Cardiac muscle cell (in vitro differentiated cells and primary cell): ENCODE measurements around the gene EEF1B2. TPM values are rescaled to one million over a fixed set of nuclear protein-coding genes. Genes with fewer than 3 reads are reported as not detected.
A peak's percentile ranks its signal among the peaks of the same experiment; 100 is the strongest.

Source experiments
- DNase-seq, 2 donors: peaks; one replicate each; pipeline versions ENCODE4 v3.0.0 to v3.0.0-alpha.2; 2010 to 2017; ENCODE audit warnings: low read depth in 1 of 2, low spot score in 1 of 2
- H3K27ac ChIP-seq: fragments of 200-600 bp; sonication (generic); 2 replicates; pipeline ENCODE4 v1.5.1; 2016
- H3K27me3 ChIP-seq: fragments of 200-600 bp; sonication (generic); 2 replicates; pipeline ENCODE4 v1.6.0; 2016; ENCODE audit warnings: control low read depth
- H3K36me3 ChIP-seq: fragments of 200-600 bp; sonication (generic); 2 replicates; pipeline ENCODE4 v1.5.1; 2016; ENCODE audit warnings: control low read depth
- H3K4me1 ChIP-seq: fragments of 200-600 bp; sonication (generic); 2 replicates; pipeline ENCODE4 v1.8.1; 2017; ENCODE audit warnings: low read depth, mild to moderate bottlenecking, mixed run types
- H3K4me3 ChIP-seq: fragments of 200-600 bp; sonication (generic); 2 replicates; pipeline ENCODE4 v1.5.1; 2016; ENCODE audit warnings: mild to moderate bottlenecking
- H3K9me3 ChIP-seq: fragments of 200-600 bp; sonication (generic); 2 replicates; pipeline ENCODE4 v1.5.1; 2017; ENCODE audit warnings: low read depth, mild to moderate bottlenecking, control low read depth
- CTCF ChIP-seq: IDR thresholded peaks from 2 replicates; pipeline ENCODE4 v1.5.1; 2012; ENCODE audit warnings: low read depth, mild to moderate bottlenecking, low read length
- polyA plus RNA-seq: library from polyadenylated mRNA; unstranded; fragments of >200 nt; fragmentation: Nextera tagmentation; extraction: Ambion mirVana; gene quantifications from 2 replicates; pipeline ENCODE4 v1.2.1, GENCODE V29; 2016
- total RNA-seq: library from RNA; depleted of rRNA; stranded (reverse); fragments of >200 nt; gene quantifications from 2 replicates; pipeline ENCODE4 v1.2.3, GENCODE V29; 2016

EEF1B2 gene
- total and polyA plus RNA-seq, 2 experiments from 2014 or later = 414 to 474 TPM

- H3K27me3 ChIP-seq = no peaks in the 10 kb centered on the region
- H3K9me3 ChIP-seq = no peaks in the 10 kb centered on the region
- DNase-seq = no peak
- H3K4me1 ChIP-seq = no peaks in the 10 kb centered on the region
- no peak overlapping the region for H3K4me3 ChIP-seq
- H3K36me3 ChIP-seq = no peaks in the 10 kb centered on the region
- H3K27ac ChIP-seq = no peak overlapping the region
- TF ChIP-seq CTCF = no peak
These were observed 32.5 kb downstream of the EEF1B2 start for GRCh38 chr2:206192157-206192556.

GRCh38 chr2:206193671-206194357 lies 34.1 kb downstream of the EEF1B2 start:
- H3K27ac ChIP-seq = no peak overlapping the region
- no peaks in the 10 kb centered on the region for H3K36me3 ChIP-seq
- H3K4me3 ChIP-seq = no peak overlapping the region
- peak in 1 of 2 donors; percentile 25 for DNase-seq
- H3K9me3 ChIP-seq = no peaks in the 10 kb centered on the region
- TF ChIP-seq CTCF = no peak
- no peaks in the 10 kb centered on the region for H3K4me1 ChIP-seq
- peaks cover 4% of the 10 kb centered on the region for H3K27me3 ChIP-seq

GRCh38 chr2:206198677-206199076 lies 39.0 kb downstream of the EEF1B2 start:
- Histone ChIP-seq H3K4me3 (no peak overlapping the region), H3K27me3 (peaks cover 4% of the 10 kb centered on the region), H3K27ac (no peak overlapping the region), H3K4me1 (no peaks in the 10 kb centered on the region), H3K9me3 (no peaks in the 10 kb centered on the region), H3K36me3 (no peaks in the 10 kb centered on the region)
- DNase-seq = peak in 1 of 2 donors; percentile 30
- no peak for TF ChIP-seq CTCF

- no peak overlapping the region for H3K4me3 ChIP-seq
- H3K36me3 ChIP-seq = no peaks in the 10 kb centered on the region
- TF ChIP-seq CTCF = no peak
- no peak overlapping the region for H3K27ac ChIP-seq
- H3K4me1 ChIP-seq = no peaks in the 10 kb centered on the region
- H3K9me3 ChIP-seq = no peaks in the 10 kb centered on the region
- peaks cover 4% of the 10 kb centered on the region for H3K27me3 ChIP-seq
- DNase-seq = no peak
These were observed 41.6 kb downstream of the EEF1B2 start for GRCh38 chr2:206201075-206201848.

- H3K27me3 ChIP-seq = peaks cover 4% of the 10 kb centered on the region
- no peaks in the 10 kb centered on the region for H3K9me3 ChIP-seq
- no peaks in the 10 kb centered on the region for H3K4me1 ChIP-seq
- H3K27ac ChIP-seq = no peak overlapping the region
- H3K4me3 ChIP-seq = no peak overlapping the region
- TF ChIP-seq CTCF = no peak
- no peaks in the 10 kb centered on the region for H3K36me3 ChIP-seq
- no peak for DNase-seq
These were observed 42.8 kb downstream of the EEF1B2 start for GRCh38 chr2:206202446-206202845.
